Neural progenitor cell (in vitro differentiated cells): ENCODE measurements around the gene CNEP1R1. TPM values are rescaled to one million over a fixed set of nuclear protein-coding genes. Genes with fewer than 3 reads are reported as not detected.

Experiments used
- DNase-seq: peaks from one replicate; pipeline ENCODE4 v3.0.0-alpha.2; 2016; ENCODE audit warnings: low spot score
- H2AFZ ChIP-seq: fragments of 200-600 bp; sonication (generic); replicated peaks from 2 replicates; pipeline ENCODE4 v1.6.1; 2016; ENCODE audit warnings: antibody characterized with exemption
- H3F3A ChIP-seq: fragments of 200-600 bp; sonication (generic); 2 replicates; pipeline ENCODE4 v1.6.1; 2016; ENCODE audit warnings: antibody characterized with exemption, low read depth
- H3K27ac ChIP-seq: fragments of 200-600 bp; sonication (generic); 2 replicates; pipeline ENCODE4 v1.5.1; 2016; ENCODE audit warnings: mild to moderate bottlenecking
- H3K27me3 ChIP-seq: fragments of 200-600 bp; sonication (generic); 2 replicates; pipeline ENCODE4 v1.6.1; 2016; ENCODE audit warnings: mild to moderate bottlenecking, moderate library complexity
- H3K36me3 ChIP-seq: fragments of 200-600 bp; sonication (generic); 2 replicates; pipeline ENCODE4 v1.5.1; 2016
- H3K4me1 ChIP-seq: fragments of 200-600 bp; sonication (generic); 2 replicates; pipeline ENCODE4 v1.6.1; 2016; ENCODE audit warnings: mixed run types
- H3K4me2 ChIP-seq: fragments of 200-600 bp; sonication (generic); 2 replicates; pipeline ENCODE4 v1.6.1; 2016
- H3K4me3 ChIP-seq: fragments of 200-600 bp; sonication (generic); 2 replicates; pipeline ENCODE4 v1.5.1; 2016
- H3K79me2 ChIP-seq: fragments of 200-600 bp; sonication (generic); 2 replicates; pipeline ENCODE4 v1.6.1; 2016; ENCODE audit warnings: low read depth
- H3K9ac ChIP-seq: fragments of 200-600 bp; sonication (generic); 2 replicates; pipeline ENCODE4 v1.6.1; 2016
- H3K9me3 ChIP-seq: fragments of 200-600 bp; sonication (generic); 2 replicates; pipeline ENCODE4 v1.5.1; 2016; ENCODE audit warnings: low read depth
- H4K20me1 ChIP-seq: fragments of 200-600 bp; sonication (generic); 2 replicates; pipeline ENCODE4 v1.6.1; 2016; ENCODE audit warnings: low read depth
- H3K27ac Mint-ChIP-seq: 3 replicates; pipeline ENCODE4 v1.8.0; 2021; ENCODE audit warnings: mixed read lengths
- H3K27me3 Mint-ChIP-seq: 2 replicates; pipeline ENCODE4 v1.8.0; 2022; ENCODE audit warnings: low read depth, mild to moderate bottlenecking, inconsistent platforms, moderate library complexity, mixed read lengths; ENCODE audit not compliant: insufficient read depth
- H3K36me3 Mint-ChIP-seq: 3 replicates; pipeline ENCODE4 v1.8.0; 2021; ENCODE audit warnings: mixed read lengths
- H3K4me1 Mint-ChIP-seq: 3 replicates; pipeline ENCODE4 v1.8.0; 2021; ENCODE audit warnings: mixed read lengths
- H3K4me3 Mint-ChIP-seq: 3 replicates; pipeline ENCODE4 v1.8.0; 2021; ENCODE audit warnings: mild to moderate bottlenecking, moderate library complexity, mixed read lengths
- H3K9me3 Mint-ChIP-seq: 3 replicates; pipeline ENCODE4 v1.8.0; 2020; ENCODE audit warnings: mixed read lengths
- EZH2 ChIP-seq: fragments of 200-600 bp; sonication (generic); IDR thresholded peaks from 2 replicates; pipeline ENCODE4 v1.6.1; 2017; ENCODE audit warnings: antibody characterized with exemption, mild to moderate bottlenecking, moderate library complexity
- EZH2phosphoT487 ChIP-seq: fragments of 200-600 bp; sonication (generic); IDR thresholded peaks from 2 replicates; pipeline ENCODE4 v1.6.1; 2017; ENCODE audit warnings: antibody characterized with exemption
- total RNA-seq: library from RNA; depleted of rRNA; stranded (reverse); fragments of >200 nt; gene quantifications from 2 replicates; pipeline ENCODE4 v1.2.3, GENCODE V29; 2015; ENCODE audit warnings: low replicate concordance
- TF ChIP-seq, protein P1 (sequence below): fragments of 200-600 bp; sonication (generic); IDR thresholded peaks from 2 replicates; pipeline ENCODE4 v1.5.1; 2017; ENCODE audit warnings: antibody characterized with exemption, mild to moderate bottlenecking

The CNEP1R1 gene
- total RNA-seq, 1 donor from 2014 or later = 52.7 TPM

DNA sequence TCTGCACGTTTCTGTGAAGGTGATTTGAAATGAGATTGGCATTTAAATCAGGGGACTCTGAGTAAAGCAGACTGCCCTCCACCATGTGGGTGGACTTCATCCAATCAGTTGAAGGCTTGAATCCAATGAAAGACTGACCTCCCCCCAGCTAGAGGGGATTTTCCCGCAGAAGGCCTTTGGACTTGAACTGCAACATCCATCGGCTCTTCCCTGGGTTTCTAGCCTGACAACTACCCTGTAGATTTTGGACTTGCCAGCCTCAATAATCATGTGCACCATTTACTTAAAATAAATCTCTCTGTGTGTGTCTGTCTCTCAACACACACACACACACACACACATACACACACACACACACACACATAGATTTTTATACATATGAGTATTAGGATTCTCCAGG is 23.9 kb upstream of the CNEP1R1 start:
- Mint-ChIP-seq H3K4me3 (no peak overlapping the region), H3K9me3 (no peaks in the 10 kb centered on the region), H3K4me1 (no peaks in the 10 kb centered on the region), H3K27ac (no peak overlapping the region), H3K36me3 (no peaks in the 10 kb centered on the region), H3K27me3 (peaks cover 2% of the 10 kb centered on the region)
- Histone ChIP-seq H4K20me1 (no peaks in the 10 kb centered on the region), H3K9ac (no peak overlapping the region), H3K4me3 (no peak overlapping the region), H3K4me2 (no peak overlapping the region), H3F3A (no peaks in the 10 kb centered on the region), H3K79me2 (no peaks in the 10 kb centered on the region), H2AFZ (no peak overlapping the region), H3K4me1 (no peaks in the 10 kb centered on the region), H3K27ac (no peak overlapping the region), H3K36me3 (no peaks in the 10 kb centered on the region), H3K9me3 (no peaks in the 10 kb centered on the region), H3K27me3 (no peaks in the 10 kb centered on the region)
- TF ChIP-seq EZH2 = no peak
- no peak for DNase-seq

DNA sequence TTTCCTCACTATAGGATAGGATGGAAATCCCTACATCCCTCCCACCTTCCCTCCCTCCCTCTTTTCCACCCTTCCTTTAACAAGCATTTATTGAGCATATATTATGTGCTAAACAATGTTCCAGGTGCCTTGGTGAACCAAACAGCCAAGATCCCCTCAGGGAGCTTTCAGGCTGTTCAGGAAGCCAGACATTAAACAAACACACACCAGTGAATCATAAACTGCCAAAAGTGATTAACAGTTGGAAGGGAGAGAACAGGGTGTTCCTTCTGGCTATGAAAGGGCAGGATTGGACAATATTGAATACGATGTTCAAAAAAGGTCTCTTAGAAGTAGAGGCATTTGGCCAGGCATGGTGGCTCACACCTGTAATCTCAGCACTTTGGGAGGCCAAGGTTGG is 22.8 kb upstream of the CNEP1R1 start:
- no peaks in the 10 kb centered on the region for H3K36me3 ChIP-seq
- no peak overlapping the region for H3K9ac ChIP-seq
- no peaks in the 10 kb centered on the region for H3K9me3 Mint-ChIP-seq
- H3K27me3 Mint-ChIP-seq = peaks cover 2% of the 10 kb centered on the region
- no peaks in the 10 kb centered on the region for H3K79me2 ChIP-seq
- no peak overlapping the region for H3K4me3 ChIP-seq
- no peak overlapping the region for H2AFZ ChIP-seq
- DNase-seq = no peak
- no peaks in the 10 kb centered on the region for H3K27me3 ChIP-seq
- H3K9me3 ChIP-seq = no peaks in the 10 kb centered on the region
- no peaks in the 10 kb centered on the region for H3K36me3 Mint-ChIP-seq
- no peak overlapping the region for H3K27ac Mint-ChIP-seq
- no peaks in the 10 kb centered on the region for H3K4me1 Mint-ChIP-seq
- no peaks in the 10 kb centered on the region for H3K4me1 ChIP-seq
- H3K4me2 ChIP-seq = no peak overlapping the region
- no peak for TF ChIP-seq EZH2
- no peak for TF ChIP-seq EZH2phosphoT487
- TF ChIP-seq, protein P1, sequence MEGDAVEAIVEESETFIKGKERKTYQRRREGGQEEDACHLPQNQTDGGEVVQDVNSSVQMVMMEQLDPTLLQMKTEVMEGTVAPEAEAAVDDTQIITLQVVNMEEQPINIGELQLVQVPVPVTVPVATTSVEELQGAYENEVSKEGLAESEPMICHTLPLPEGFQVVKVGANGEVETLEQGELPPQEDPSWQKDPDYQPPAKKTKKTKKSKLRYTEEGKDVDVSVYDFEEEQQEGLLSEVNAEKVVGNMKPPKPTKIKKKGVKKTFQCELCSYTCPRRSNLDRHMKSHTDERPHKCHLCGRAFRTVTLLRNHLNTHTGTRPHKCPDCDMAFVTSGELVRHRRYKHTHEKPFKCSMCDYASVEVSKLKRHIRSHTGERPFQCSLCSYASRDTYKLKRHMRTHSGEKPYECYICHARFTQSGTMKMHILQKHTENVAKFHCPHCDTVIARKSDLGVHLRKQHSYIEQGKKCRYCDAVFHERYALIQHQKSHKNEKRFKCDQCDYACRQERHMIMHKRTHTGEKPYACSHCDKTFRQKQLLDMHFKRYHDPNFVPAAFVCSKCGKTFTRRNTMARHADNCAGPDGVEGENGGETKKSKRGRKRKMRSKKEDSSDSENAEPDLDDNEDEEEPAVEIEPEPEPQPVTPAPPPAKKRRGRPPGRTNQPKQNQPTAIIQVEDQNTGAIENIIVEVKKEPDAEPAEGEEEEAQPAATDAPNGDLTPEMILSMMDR = no peak
- no peaks in the 10 kb centered on the region for H3F3A ChIP-seq
- no peak overlapping the region for H3K27ac ChIP-seq
- no peaks in the 10 kb centered on the region for H4K20me1 ChIP-seq
- H3K4me3 Mint-ChIP-seq = no peak overlapping the region

DNA sequence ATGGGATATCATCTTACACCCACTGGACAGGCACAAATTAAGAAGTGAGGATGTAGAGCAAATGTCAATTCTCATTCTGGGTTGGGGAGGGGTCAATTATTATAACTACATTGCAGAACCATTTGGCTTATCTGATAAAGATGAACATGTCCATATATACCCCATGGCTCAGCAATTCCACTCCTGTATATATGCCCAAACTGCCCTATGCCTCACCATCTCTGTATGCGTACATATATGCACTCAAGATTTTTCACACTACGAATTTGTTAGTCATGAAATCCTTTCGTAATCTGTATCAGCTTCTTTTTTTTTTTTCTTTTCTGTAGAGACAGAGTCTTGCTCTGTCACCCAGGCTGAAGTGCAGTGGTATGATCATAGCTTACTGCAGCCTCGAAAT is 20.8 kb upstream of the CNEP1R1 start:
- Histone ChIP-seq H4K20me1 (no peaks in the 10 kb centered on the region), H3K4me2 (no peak overlapping the region), H3K9me3 (no peaks in the 10 kb centered on the region), H3K9ac (no peak overlapping the region), H3K27me3 (no peaks in the 10 kb centered on the region), H3K4me1 (no peaks in the 10 kb centered on the region), H3K27ac (no peak overlapping the region), H3K79me2 (no peaks in the 10 kb centered on the region), H2AFZ (no peak overlapping the region), H3K4me3 (no peak overlapping the region), H3K36me3 (no peaks in the 10 kb centered on the region), H3F3A (no peaks in the 10 kb centered on the region)
- no peak for DNase-seq
- H3K27me3 Mint-ChIP-seq = peaks cover 2% of the 10 kb centered on the region
- H3K9me3 Mint-ChIP-seq = peaks cover 5% of the 10 kb centered on the region
- no peaks in the 10 kb centered on the region for H3K36me3 Mint-ChIP-seq
- H3K27ac Mint-ChIP-seq = no peak overlapping the region
- no peak for TF ChIP-seq EZH2
- no peak for TF ChIP-seq EZH2phosphoT487
- TF ChIP-seq, protein P1 = no peak
- H3K4me3 Mint-ChIP-seq = no peak overlapping the region
- no peaks in the 10 kb centered on the region for H3K4me1 Mint-ChIP-seq

DNA sequence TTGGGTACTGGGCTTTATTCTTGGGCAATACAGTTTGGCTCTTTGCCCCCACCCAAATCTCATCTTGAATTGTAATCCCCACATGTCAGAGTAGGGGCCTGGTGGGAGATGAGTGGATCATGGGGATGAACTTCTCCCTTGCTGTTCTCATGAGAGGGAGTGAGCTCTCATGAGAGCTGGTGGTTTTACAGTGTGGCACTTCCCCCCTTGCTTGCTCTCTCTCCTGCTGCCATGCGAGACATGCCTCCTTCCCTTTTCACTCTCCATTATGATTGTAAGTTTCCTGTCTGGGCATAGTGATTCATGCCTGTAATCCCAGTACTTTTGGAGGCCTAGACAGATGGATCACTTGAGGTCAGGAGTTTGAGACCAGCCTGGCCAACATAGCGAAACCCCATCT is 18.1 kb upstream of the CNEP1R1 start:
- no peak for DNase-seq
- H3K27ac ChIP-seq = no peak overlapping the region
- H3K9ac ChIP-seq = no peak overlapping the region
- no peaks in the 10 kb centered on the region for H4K20me1 ChIP-seq
- no peaks in the 10 kb centered on the region for H3K9me3 ChIP-seq
- H3K4me1 ChIP-seq = no peaks in the 10 kb centered on the region
- H3K27me3 Mint-ChIP-seq = no peaks in the 10 kb centered on the region
- H3K79me2 ChIP-seq = no peaks in the 10 kb centered on the region
- no peak overlapping the region for H3K4me2 ChIP-seq
- H3K27ac Mint-ChIP-seq = no peak overlapping the region
- no peak overlapping the region for H2AFZ ChIP-seq
- H3K9me3 Mint-ChIP-seq = peaks cover 5% of the 10 kb centered on the region
- H3F3A ChIP-seq = no peaks in the 10 kb centered on the region
- H3K4me1 Mint-ChIP-seq = no peaks in the 10 kb centered on the region
- H3K4me3 Mint-ChIP-seq = no peak overlapping the region
- H3K4me3 ChIP-seq = no peak overlapping the region
- no peaks in the 10 kb centered on the region for H3K36me3 ChIP-seq
- H3K36me3 Mint-ChIP-seq = no peaks in the 10 kb centered on the region
- no peaks in the 10 kb centered on the region for H3K27me3 ChIP-seq
- TF ChIP-seq, protein P1 = no peak
- TF ChIP-seq EZH2phosphoT487 = no peak
- TF ChIP-seq EZH2 = no peak
